GM21619 (cell line): ENCODE results near the gene SDK2.

Experiments
- ATAC-seq: cut with Tn5 transposase; IDR thresholded peaks from one replicate; pipeline ENCODE4 v1.9.1; 2021; ENCODE audit not compliant: unreplicated experiment

Gene SDK2

DNA sequence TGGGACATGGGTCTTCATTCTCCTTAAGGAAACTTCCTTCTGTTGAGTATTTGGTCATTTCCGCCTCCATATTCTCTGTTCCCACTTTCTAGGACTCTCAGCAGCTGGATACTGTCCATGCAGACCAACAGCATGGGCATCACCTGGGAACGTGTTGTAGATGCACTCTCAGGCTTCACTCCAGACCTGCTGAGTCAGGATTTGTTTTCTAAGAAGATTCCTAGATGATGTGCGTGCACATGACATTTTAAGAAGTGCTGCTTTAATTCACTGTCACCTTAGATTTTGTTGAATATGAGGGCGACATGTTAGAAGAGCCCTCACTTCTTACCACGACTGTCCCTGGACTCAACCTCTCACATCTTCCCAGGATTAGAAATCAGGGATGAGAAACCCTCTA, 10.0 kb upstream of the SDK2 start:
- no peak for ATAC-seq

- ATAC-seq = no peak
Measured at GRCh38 chr17:73653810-73654209, 9.6 kb upstream of the SDK2 start.

DNA sequence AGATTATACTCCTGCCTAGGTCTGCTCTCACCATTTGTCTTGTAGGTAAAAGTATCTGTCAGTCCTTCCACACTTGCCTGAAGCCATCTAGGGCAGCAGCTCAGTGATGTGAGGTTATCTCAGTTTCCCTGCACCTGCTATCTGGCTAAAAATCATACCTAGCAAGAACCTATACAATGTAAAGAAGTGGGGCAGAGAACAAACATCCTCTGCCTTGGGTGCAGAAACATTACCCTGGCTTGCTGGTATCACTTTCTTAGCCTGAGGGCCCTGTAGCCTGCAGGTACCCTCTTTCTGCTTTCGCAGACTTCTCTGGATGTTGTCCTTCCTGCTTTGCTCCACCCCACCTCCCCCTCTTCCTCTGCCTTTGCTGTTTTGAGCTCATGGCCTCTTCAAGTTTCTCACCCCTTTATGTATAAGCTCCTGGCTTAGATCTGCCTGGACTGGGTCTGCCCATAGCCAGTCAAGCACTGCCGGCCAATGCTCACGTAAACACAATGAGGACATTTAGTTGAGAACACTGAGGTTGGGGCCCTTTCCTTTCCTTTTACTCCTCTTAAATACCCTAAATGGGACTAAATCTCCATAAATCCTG, 8.7 kb upstream of the SDK2 start:
- no peak for ATAC-seq

GRCh38 chr17:73650617-73651200, 6.5 kb upstream of the SDK2 start:
- ATAC-seq = no peak

DNA sequence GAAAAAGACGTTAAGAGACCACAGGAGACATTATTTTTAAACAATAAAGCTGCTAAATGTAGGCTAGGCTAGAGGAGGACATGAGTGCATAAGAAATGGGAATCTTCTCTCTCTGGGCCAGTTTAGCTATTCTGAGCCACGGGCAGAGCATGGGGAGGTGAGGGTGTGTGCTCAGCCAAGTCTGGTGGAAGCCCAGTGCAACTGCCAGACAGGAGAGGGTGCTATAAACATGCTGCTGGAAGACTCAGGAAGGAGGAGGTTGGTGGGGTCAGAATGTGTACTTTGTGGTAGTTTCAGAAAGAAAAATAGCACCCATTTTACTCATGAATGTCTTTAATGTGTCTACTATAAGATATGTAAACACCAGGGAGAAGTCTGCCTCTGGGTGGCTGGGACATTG, 5.9 kb upstream of the SDK2 start:
- ATAC-seq = no peak

DNA sequence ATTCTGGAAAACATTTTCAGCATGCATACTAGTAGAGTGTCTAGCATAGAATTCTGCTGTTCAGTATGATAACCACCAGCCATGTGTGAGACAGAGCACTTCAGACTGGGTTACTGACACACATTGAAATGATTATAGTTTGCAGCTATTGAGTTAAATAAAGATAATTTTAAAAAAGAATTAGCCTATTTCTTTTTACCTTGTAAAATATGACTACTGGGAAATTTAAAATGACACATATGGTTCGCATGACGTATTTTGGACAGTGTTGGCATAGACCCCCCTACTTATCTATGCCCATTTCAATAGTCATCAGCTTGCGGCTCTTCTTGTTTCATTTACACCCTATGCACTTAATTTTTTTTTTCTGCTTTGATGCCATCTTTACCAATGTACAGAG, 4.7 kb upstream of the SDK2 start:
- ATAC-seq = no peak

DNA sequence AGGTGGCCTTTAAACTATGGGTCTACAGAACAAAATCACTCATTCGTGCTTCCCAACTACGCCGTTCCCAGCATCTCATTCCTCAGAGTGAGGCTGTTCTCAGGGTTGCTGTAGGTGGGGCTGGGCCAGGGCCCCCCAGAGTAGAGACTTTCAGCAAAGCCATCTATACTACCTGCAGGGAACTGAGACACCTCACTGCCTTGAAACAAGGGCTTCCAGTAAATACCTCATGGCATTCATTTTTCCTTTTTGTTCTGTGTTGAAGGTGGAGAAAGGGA, 4.2 kb upstream of the SDK2 start:
- ATAC-seq = no peak

DNA sequence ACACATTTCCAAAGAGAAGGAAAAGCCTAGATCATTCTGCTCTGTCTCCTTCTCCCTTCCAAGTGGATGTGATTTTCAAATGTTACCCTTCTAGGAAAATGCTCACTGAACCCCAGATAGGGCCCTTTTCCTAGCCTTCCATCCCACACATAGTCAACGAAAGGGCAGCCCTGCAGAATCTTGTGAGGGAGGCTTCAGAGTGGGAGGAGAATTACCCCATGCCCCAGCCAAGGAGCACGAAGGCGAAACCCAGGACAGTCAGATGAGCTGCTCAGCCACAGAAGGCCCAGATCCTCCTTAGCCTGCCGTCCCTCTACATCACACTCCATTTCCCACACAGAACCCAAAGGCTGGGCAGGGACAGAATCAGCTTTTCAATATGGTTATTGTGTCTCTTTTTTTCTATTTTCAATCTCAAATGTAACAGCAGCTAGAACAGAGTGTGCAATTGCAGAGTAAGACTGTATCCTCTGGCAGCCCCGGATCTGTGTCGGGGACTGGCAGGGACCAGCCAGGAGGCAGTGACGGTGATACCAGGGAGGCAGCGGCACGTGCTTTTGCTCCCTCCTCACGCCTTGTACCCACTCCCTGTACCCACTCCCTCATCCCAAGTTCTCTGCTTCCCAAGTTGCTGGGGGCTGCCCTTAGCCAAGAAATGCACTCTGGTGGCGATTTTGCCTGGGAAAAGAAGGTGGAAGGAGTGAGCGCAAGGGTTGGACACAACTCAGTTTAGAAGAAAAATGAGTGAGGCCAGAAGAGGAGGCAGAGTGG, 3.7 kb upstream of the SDK2 start:
- no peak for ATAC-seq

DNA sequence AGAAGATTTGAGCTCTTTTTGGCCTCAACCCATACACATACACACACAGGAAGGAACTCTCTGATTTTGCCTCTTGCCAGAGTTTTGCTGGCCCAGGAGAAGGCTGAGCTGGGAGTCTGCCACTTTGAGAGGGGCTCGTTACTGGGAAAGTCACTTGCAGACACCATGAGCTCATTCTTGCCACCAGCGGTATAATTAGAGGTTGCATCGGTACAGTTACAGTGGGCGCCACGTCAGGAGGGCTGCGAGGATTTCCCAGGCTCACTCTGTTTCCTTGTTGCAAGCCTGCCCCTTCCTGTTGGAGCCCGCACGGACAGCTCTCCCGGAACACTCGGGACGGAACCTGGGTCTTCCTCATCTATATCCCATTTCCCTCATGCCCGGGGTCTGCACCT, 3.1 kb upstream of the SDK2 start:
- ATAC-seq = no peak

- no peak for ATAC-seq
Measured at GRCh38 chr17:73646409-73647300, 2.4 kb upstream of the SDK2 start.

GRCh38 chr17:73645050-73645871, 1.0 kb upstream of the SDK2 start:
- ATAC-seq = no peak

- ATAC-seq = no peak
Measured at GRCh38 chr17:73643852-73644144, 447 bp downstream of the SDK2 start.

- ATAC-seq = no peak
Measured at GRCh38 chr17:73643001-73643851, 1.0 kb downstream of the SDK2 start.

DNA sequence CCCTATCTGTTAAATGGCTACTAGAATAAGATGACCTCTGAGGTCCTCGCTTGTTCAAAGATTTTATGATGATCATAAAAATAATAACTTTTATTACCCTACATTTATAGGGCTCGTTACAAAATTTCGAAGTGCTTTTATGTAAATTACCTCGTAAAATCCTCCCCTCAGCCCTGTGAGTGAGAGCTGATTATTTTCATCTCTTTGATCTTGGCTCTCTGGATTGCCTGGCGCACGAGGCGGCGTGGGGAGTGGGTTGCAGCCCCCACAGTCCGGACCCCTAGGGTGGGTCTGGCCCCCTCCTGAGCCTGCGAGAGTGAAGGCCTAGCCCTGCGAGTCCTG, 1.6 kb downstream of the SDK2 start:
- ATAC-seq = no peak

DNA sequence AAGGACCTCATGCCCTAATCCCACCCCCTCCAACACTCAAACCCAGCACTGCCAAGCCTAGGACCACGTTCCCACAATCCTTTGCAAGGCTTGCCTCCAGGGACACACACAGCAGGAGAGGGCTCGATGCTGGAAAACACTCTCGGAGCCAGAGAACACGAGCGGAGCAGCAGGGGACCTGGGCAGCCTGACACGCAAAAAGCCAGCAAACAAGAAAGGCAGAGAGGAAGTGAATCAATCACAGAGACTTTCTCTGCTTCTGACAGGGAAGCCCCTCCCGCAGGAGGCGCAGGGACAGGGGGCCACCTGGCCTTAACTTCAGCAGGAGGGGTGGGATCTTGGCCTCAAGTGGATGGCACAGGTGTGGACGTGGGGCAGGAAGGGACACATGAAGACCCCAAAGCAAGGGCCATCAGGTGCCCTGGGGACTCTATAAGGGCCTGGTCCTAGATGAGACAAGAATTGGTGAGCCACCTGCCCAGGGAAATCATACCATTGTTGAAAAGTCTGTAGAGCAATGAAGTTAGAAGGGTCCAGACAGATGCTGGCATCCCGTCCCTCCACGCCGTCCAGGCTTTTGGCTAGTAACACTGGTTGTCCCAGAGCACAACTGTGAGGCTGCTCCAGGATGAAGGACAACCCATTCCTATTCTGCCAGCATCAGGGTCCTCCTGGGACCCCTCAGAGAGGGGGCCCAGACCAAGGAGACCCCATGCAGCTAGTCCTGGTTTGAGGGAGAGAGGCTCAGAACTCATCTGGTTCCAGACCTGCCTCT, 2.2 kb downstream of the SDK2 start:
- ATAC-seq = no peak

DNA sequence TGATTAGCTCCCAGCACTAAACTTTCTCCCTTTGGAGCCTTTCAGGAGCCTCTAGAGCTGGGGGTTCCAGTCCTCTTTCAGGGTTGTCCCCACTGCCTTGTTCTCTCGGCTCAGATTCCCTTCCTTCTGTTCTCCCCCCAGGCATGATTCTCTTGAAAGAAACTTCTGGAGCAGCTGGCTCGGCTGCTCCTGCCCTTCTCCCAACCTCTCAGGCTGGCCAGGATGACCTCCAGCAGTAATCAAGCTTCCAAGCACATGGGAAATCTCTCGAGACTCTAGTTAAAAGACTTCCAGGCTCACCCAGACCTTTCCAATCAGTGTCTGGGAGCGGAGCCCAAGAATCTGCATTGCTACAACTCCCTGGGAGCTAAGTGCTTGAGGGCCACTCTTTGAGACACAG, 3.6 kb downstream of the SDK2 start:
- ATAC-seq = no peak

DNA sequence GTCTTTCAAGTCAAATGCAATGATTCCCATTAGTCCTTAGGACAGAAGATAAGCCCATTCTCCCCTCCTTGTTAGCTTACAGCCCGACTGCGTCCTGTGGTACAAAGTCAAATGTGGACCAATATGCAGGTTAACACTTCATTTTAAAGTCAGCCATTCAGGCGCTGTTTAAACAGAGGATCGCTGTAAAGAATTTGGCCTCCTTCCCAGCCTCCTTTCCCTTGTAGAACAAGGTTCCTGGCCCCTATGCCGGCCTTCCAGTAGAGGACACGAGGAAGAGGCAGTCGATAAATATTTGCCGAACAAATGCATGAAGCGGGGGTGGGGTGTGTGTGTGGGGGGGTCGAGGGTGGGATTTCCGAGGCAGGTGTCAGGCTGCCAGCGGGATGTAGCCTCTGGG, 4.3 kb downstream of the SDK2 start:
- no peak for ATAC-seq

DNA sequence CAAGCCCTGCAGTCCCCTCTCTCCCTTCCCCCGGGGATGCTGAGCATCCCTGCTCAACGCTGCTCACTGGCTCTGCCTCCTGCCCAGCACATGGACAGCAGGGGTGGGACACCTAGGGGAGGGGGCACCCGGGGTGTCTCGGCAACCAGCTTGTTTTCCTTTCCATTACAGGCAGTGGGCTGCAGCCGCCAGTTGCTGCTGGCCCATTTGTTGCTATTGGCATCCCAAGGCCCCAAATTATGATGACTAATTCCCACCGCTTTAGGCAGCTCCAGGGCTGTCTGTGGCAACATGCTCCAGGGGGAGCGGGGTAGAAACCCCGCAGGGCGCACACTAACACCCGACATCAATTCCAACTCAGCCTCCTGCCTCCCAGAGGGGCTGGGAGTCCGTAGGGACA, 4.9 kb downstream of the SDK2 start:
- ATAC-seq = no peak

- ATAC-seq = no peak
Measured at GRCh38 chr17:73638556-73638955, 5.7 kb downstream of the SDK2 start.

DNA sequence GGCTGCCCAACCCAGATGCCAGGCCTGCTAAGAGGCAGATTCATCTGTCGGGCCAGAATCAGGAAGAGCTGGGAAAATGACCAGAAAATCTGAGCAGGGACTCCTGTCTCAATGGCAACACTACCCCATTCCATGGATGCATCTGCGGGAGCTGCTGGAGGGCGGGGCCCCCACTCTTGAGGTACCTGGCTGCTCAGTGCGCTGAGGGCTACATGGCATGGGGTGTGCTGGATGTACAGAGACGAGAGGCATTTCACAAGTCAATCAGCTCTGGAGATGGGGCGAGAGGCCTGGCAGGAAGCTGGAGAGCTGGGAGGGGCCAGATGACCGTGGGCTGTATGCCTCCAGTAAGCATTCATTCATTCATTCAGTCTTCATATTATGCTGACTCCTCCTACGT, 6.4 kb downstream of the SDK2 start:
- ATAC-seq = no peak
